Progenitor cell of endocrine pancreas (in vitro differentiated cells): ENCODE results near the gene PDCD6IP. TPM values are rescaled to one million over a fixed set of nuclear protein-coding genes. Genes with fewer than 3 reads are reported as not detected.

Source experiments
- DNase-seq: peaks from one replicate; pipeline ENCODE4 v3.0.0; 2021; ENCODE audit warnings: low spot score; ENCODE audit not compliant: unreplicated experiment
- H3K27ac Mint-ChIP-seq: 2 replicates; pipeline ENCODE4 v1.8.0; 2021; ENCODE audit warnings: mild to moderate bottlenecking, moderate library complexity, mixed read lengths
- H3K27me3 Mint-ChIP-seq: 2 replicates; pipeline ENCODE4 v1.8.0; 2021; ENCODE audit warnings: mixed read lengths
- H3K36me3 Mint-ChIP-seq: 2 replicates; pipeline ENCODE4 v1.8.0; 2022; ENCODE audit warnings: mixed read lengths; ENCODE audit not compliant: insufficient read depth
- H3K4me1 Mint-ChIP-seq: 2 replicates; pipeline ENCODE4 v1.8.0; 2021; ENCODE audit warnings: low read depth, mixed read lengths
- H3K4me3 Mint-ChIP-seq: 2 replicates; pipeline ENCODE4 v1.8.0; 2021; ENCODE audit warnings: low read depth, mild to moderate bottlenecking, moderate library complexity, mixed read lengths
- H3K9me3 Mint-ChIP-seq: 2 replicates; pipeline ENCODE4 v1.8.0; 2021; ENCODE audit warnings: low read depth, mixed read lengths
- total RNA-seq: library from RNA; stranded (reverse); gene quantifications from 2 replicates; pipeline ENCODE4 v1.2.1, GENCODE V29; 2021
- TF ChIP-seq, protein P1 (sequence below): fragments of 200-600 bp; sonication (generic); IDR thresholded peaks from one replicate; pipeline ENCODE4 v1.5.0; 2021; ENCODE audit warnings: antibody characterized with exemption, mild to moderate bottlenecking; ENCODE audit not compliant: unreplicated experiment

PDCD6IP gene
- total RNA-seq, 1 donor from 2014 or later, result 113 TPM

DNA sequence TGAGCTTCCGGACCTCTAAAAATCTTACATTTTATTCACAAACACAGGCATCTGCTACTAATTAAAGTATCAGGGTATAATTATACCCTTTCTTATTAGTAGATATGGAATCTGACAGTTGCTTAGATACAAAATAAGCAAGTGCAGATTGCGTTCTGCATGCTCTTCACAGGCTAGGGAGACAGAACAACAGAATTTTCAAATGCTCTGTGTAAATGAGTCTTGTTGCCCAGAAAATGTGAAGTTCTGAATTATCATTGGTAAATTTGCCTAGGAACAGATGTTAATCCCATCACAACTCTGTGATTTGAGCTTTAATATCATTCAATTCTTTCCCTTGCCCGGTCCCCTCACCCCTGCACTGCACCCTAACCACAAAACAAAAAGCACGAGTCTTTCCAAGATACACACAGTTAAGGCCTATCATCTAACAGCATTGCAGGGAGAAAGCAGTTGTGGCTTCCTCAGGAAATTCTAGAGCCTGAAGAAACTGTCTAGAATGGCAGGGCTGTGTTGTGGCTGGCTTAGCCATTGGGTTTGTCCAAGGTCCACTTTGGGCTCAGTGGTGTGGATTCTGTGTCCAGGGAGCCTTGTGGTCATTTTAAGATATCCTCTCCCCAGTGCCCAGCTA is 119.8 kb downstream of the PDCD6IP start:
- H3K4me1 Mint-ChIP-seq, result no peaks in the 10 kb centered on the region
- no peak for DNase-seq
- no peak overlapping the region for H3K27ac Mint-ChIP-seq
- no peaks in the 10 kb centered on the region for H3K36me3 Mint-ChIP-seq
- no peak overlapping the region for H3K4me3 Mint-ChIP-seq
- TF ChIP-seq, protein P1, sequence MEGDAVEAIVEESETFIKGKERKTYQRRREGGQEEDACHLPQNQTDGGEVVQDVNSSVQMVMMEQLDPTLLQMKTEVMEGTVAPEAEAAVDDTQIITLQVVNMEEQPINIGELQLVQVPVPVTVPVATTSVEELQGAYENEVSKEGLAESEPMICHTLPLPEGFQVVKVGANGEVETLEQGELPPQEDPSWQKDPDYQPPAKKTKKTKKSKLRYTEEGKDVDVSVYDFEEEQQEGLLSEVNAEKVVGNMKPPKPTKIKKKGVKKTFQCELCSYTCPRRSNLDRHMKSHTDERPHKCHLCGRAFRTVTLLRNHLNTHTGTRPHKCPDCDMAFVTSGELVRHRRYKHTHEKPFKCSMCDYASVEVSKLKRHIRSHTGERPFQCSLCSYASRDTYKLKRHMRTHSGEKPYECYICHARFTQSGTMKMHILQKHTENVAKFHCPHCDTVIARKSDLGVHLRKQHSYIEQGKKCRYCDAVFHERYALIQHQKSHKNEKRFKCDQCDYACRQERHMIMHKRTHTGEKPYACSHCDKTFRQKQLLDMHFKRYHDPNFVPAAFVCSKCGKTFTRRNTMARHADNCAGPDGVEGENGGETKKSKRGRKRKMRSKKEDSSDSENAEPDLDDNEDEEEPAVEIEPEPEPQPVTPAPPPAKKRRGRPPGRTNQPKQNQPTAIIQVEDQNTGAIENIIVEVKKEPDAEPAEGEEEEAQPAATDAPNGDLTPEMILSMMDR, result no peak
- peaks cover 7% of the 10 kb centered on the region for H3K27me3 Mint-ChIP-seq
- H3K9me3 Mint-ChIP-seq, result no peaks in the 10 kb centered on the region

Other genes with a start within 250 kb of the PDCD6IP start
- 58.4 and 68.3 TPM in 2 replicates for gene CLASP2, start 80.4 kb upstream of the PDCD6IP start, total RNA-seq